ENCODE results near the gene ACOT7.

- no peak for TF ChIP-seq POLR2AphosphoS5 (IDR thresholded peaks at IDR 0.05; ENCODE audit: borderline replicate concordance, low read depth, low read length)
- TF ChIP-seq EZH2 (IDR thresholded peaks at IDR 0.05), result no peak
- TF ChIP-seq FOXP2 (optimal IDR thresholded peaks at IDR 0.05; ENCODE audit: control extremely low read depth, extremely low read length, insufficient read depth), result no peak
Measured at GRCh38 chr1:6328091-6328490, 65.5 kb downstream of the ACOT7 start.
